Measurements from ENCODE around the gene FXYD1.

The FXYD1 gene

DNA sequence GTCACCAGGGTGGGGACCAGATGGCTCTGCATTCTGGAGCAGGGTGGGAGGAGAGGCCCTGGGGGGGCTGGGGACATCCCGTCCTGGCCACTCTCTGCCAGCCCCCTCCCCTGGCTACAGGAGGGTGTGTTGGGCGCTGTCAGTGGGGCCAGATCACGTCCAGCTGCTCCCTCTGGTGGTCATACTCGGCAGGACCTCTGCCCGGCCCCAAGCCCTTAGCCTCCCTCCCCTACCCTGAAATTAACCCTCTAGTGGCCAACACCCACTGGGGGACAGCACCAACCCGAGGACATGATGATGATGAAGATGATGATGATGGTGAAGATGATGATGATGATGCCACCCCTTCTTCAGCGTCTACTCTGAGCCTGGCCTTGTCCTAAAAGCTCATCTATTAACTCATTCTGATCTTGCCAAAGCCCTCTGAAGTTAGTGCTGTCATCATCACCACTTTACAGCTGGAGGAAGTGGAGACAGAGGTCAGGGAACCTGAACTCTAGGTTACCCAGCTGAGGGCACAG, 3.2 kb upstream of the FXYD1 start:
- Histone ChIP-seq H2AFZ (ENCODE audit: low read depth, low read length) (no peak overlapping the region), H3K36me3 (replicated peaks; ENCODE audit: low read depth, low read length) (no peaks in the 10 kb centered on the region), H3K4me3 (ENCODE audit: low read length) (no peak overlapping the region), H3K9ac (ENCODE audit: low read length) (no peak overlapping the region), H3K27ac (ENCODE audit: low read length) (no peak overlapping the region), H3K79me2 (ENCODE audit: low read length) (no peaks in the 10 kb centered on the region), H3K4me2 (ENCODE audit: low read length) (no peak overlapping the region), H3K9me3 (ENCODE audit: insufficient read depth, low read length) (no peaks in the 10 kb centered on the region), H3K27me3 (ENCODE audit: low read depth, low read length) (peaks cover 32% of the 10 kb centered on the region), H3K4me1 (ENCODE audit: low read length) (no peaks in the 10 kb centered on the region), H4K20me1 (ENCODE audit: insufficient read depth, low read length) (no peaks in the 10 kb centered on the region)
- TF ChIP-seq, protein P1, sequence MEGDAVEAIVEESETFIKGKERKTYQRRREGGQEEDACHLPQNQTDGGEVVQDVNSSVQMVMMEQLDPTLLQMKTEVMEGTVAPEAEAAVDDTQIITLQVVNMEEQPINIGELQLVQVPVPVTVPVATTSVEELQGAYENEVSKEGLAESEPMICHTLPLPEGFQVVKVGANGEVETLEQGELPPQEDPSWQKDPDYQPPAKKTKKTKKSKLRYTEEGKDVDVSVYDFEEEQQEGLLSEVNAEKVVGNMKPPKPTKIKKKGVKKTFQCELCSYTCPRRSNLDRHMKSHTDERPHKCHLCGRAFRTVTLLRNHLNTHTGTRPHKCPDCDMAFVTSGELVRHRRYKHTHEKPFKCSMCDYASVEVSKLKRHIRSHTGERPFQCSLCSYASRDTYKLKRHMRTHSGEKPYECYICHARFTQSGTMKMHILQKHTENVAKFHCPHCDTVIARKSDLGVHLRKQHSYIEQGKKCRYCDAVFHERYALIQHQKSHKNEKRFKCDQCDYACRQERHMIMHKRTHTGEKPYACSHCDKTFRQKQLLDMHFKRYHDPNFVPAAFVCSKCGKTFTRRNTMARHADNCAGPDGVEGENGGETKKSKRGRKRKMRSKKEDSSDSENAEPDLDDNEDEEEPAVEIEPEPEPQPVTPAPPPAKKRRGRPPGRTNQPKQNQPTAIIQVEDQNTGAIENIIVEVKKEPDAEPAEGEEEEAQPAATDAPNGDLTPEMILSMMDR (IDR thresholded peaks at IDR 0.05; ENCODE audit: low read depth, low read length): peak; percentile 91
- TF ChIP-seq EZH2phosphoT487 (IDR thresholded peaks at IDR 0.05; ENCODE audit: low read depth): no peak

DNA sequence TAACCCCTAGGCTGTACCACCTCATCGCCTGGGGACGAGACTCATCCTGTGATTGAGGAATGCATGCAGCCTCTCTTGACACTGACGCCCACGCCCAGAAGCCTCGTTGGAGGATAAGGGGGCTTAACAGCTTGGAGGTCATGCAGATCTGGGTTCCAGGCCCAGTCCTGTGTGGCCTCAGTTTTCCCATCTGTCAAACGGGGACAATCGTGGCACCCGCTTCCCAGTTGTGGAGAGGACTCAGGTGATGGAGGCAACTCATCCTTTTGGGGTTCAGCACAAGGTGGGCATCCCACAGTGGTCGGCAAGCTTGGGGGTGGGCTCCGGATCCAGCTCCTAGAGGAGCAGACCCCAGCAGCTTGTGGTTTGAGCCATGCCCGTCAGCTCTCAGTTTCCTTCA, 2.4 kb upstream of the FXYD1 start:
- Histone ChIP-seq H3K27me3 (ENCODE audit: low read depth, low read length) (peaks cover 29% of the 10 kb centered on the region), H3K9me3 (ENCODE audit: insufficient read depth, low read length) (no peaks in the 10 kb centered on the region), H2AFZ (ENCODE audit: low read depth, low read length) (no peak overlapping the region), H3K4me3 (ENCODE audit: low read length) (no peak overlapping the region), H3K36me3 (replicated peaks; ENCODE audit: low read depth, low read length) (no peaks in the 10 kb centered on the region), H3K4me1 (ENCODE audit: low read length) (no peaks in the 10 kb centered on the region), H3K4me2 (ENCODE audit: low read length) (no peak overlapping the region), H4K20me1 (ENCODE audit: insufficient read depth, low read length) (no peaks in the 10 kb centered on the region), H3K27ac (ENCODE audit: low read length) (no peak overlapping the region), H3K9ac (ENCODE audit: low read length) (no peak overlapping the region), H3K79me2 (ENCODE audit: low read length) (no peaks in the 10 kb centered on the region)
- TF ChIP-seq EZH2phosphoT487 (IDR thresholded peaks at IDR 0.05; ENCODE audit: low read depth): no peak
- TF ChIP-seq, protein P1 (IDR thresholded peaks at IDR 0.05; ENCODE audit: low read depth, low read length): no peak

DNA sequence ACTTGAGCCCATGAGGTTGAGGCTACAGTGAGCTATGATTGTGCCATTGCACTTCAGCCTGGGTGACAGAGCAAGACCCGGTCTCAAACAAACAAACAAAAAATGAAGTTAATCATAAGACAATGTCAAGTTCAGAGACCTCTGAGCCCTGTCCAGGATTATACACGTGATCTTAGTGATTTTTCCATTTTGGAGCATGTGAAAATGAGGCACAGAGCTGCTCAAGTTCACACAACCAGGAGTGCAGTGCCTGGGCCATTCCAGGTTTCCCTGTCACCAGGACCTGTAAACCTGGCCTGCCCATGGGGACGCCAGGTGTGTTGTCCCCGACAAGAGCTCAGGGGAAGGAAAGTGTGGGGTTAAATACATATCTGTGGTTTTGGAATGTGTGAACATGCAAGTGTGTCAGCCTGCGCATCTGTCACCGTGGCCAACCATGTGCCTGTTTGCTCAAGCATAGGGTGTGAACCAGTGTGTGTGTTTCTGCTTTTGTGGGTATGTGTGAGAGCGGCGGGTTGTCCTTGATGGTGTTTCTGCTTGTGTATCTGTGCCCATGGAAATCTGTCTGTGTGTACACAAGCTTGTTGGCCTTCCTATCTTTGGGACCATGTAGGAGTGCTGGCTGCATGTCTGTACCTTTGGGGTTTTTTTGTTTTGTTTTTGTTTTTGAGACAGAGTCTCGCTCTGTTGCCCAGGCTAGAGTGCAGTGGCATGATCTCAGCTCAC, 1.5 kb upstream of the FXYD1 start:
- no peak for TF ChIP-seq EZH2phosphoT487 (IDR thresholded peaks at IDR 0.05; ENCODE audit: low read depth)
- TF ChIP-seq, protein P1 (IDR thresholded peaks at IDR 0.05; ENCODE audit: low read depth, low read length): no peak
- Histone ChIP-seq H3K4me2 (ENCODE audit: low read length) (no peak overlapping the region), H3K4me1 (ENCODE audit: low read length) (peaks cover 8% of the 10 kb centered on the region), H3K27me3 (ENCODE audit: low read depth, low read length) (peaks cover 29% of the 10 kb centered on the region), H3K36me3 (replicated peaks; ENCODE audit: low read depth, low read length) (no peaks in the 10 kb centered on the region), H3K4me3 (ENCODE audit: low read length) (no peak overlapping the region), H3K27ac (ENCODE audit: low read length) (no peak overlapping the region), H4K20me1 (ENCODE audit: insufficient read depth, low read length) (no peaks in the 10 kb centered on the region), H3K9ac (ENCODE audit: low read length) (no peak overlapping the region), H3K79me2 (ENCODE audit: low read length) (no peaks in the 10 kb centered on the region), H2AFZ (ENCODE audit: low read depth, low read length) (no peak overlapping the region), H3K9me3 (ENCODE audit: insufficient read depth, low read length) (no peaks in the 10 kb centered on the region)

GRCh38 chr19:35140207-35140961, 1.8 kb downstream of the FXYD1 start:
- no peak overlapping the region for H3K9ac ChIP-seq (ENCODE audit: low read length)
- TF ChIP-seq, protein P1 (IDR thresholded peaks at IDR 0.05; ENCODE audit: low read depth, low read length): no peak
- TF ChIP-seq EZH2phosphoT487 (IDR thresholded peaks at IDR 0.05; ENCODE audit: low read depth): no peak
- peak overlapping the region; percentile 59 for H3K4me3 ChIP-seq (ENCODE audit: low read length)
- H3K79me2 ChIP-seq (ENCODE audit: low read length): no peaks in the 10 kb centered on the region
- H4K20me1 ChIP-seq (ENCODE audit: insufficient read depth, low read length): no peaks in the 10 kb centered on the region
- peaks cover 43% of the 10 kb centered on the region for H3K27me3 ChIP-seq (ENCODE audit: low read depth, low read length)
- H3K27ac ChIP-seq (ENCODE audit: low read length): no peak overlapping the region
- H3K9me3 ChIP-seq (ENCODE audit: insufficient read depth, low read length): no peaks in the 10 kb centered on the region
- H3K4me1 ChIP-seq (ENCODE audit: low read length): peaks cover 15% of the 10 kb centered on the region
- H3K36me3 ChIP-seq (replicated peaks; ENCODE audit: low read depth, low read length): no peaks in the 10 kb centered on the region
- peak overlapping the region; percentile 63 for H3K4me2 ChIP-seq (ENCODE audit: low read length)
- no peak overlapping the region for H2AFZ ChIP-seq (ENCODE audit: low read depth, low read length)

Data from OCI-LY3 (cell line).